HCEC 1CT (cell line): ENCODE data around the gene TMTC4.
"Not testable (repeated sequence)": the region's sequence is repeated elsewhere in the genome, so short reads cannot be mapped to it uniquely, and the experiment has no call there.

Experiments used
- DNase-seq: peaks from one replicate; pipeline ENCODE4 v3.0.0-alpha.2; 2017

TMTC4 gene

GRCh38 chr13:100674572-100674871 is at the start of gene TMTC4:
TSS of gene TMTC4 (minus strand) at chr13:100674795. CDS start at chr13:100670362, 4,433 bp downstream.
- no peak for DNase-seq

GRCh38 chr13:100722517-100722916 is 47.9 kb upstream of the TMTC4 start:
- peak; percentile 6 for DNase-seq

- peak; percentile 17 for DNase-seq
These were observed 47.4 kb upstream of the TMTC4 start for GRCh38 chr13:100721885-100722512.

- DNase-seq: no peak
These were observed 41.0 kb upstream of the TMTC4 start for GRCh38 chr13:100715604-100716003.

- no peak for DNase-seq
These were observed 39.9 kb upstream of the TMTC4 start for GRCh38 chr13:100714478-100714877.

- no peak for DNase-seq
These were observed 35.6 kb upstream of the TMTC4 start for GRCh38 chr13:100710176-100710575.

- no peak for DNase-seq
These were observed 33.5 kb upstream of the TMTC4 start for GRCh38 chr13:100707818-100708740.

GRCh38 chr13:100698331-100698730 is 23.7 kb upstream of the TMTC4 start:
- DNase-seq: not testable (repeated sequence)

GRCh38 chr13:100695509-100695773 is 20.8 kb upstream of the TMTC4 start:
- DNase-seq: no peak

- peak; percentile 64 for DNase-seq
These were observed 20.3 kb upstream of the TMTC4 start for GRCh38 chr13:100694722-100695508.

GRCh38 chr13:100689191-100689590 is 14.6 kb upstream of the TMTC4 start:
- no peak for DNase-seq

- no peak for DNase-seq
These were observed 5.5 kb upstream of the TMTC4 start for GRCh38 chr13:100680131-100680530.

- not testable (repeated sequence) for DNase-seq
These were observed 2.5 kb upstream of the TMTC4 start for GRCh38 chr13:100677128-100677527.

- DNase-seq: no peak
These were observed 1.1 kb upstream of the TMTC4 start for GRCh38 chr13:100675661-100676129.

- DNase-seq: peak; percentile 94
These were observed 471 bp upstream of the TMTC4 start for GRCh38 chr13:100674872-100675660.

GRCh38 chr13:100673713-100674571 is 653 bp downstream of the TMTC4 start:
- DNase-seq: peak; percentile 80

GRCh38 chr13:100673376-100673712 is 1.3 kb downstream of the TMTC4 start:
- no peak for DNase-seq

- no peak for DNase-seq
These were observed 3.0 kb downstream of the TMTC4 start for GRCh38 chr13:100671389-100672182.

GRCh38 chr13:100668408-100668807 is 6.2 kb downstream of the TMTC4 start:
- no peak for DNase-seq

- no peak for DNase-seq
These were observed 6.7 kb downstream of the TMTC4 start for GRCh38 chr13:100667894-100668293.

GRCh38 chr13:100666124-100666523 is 8.5 kb downstream of the TMTC4 start:
- DNase-seq: no peak
